Endothelial cell of hepatic sinusoid (primary cell): ENCODE results near the gene NT5C3A.

Experiments
- in situ Hi-C: cut with HindIII; loops from 2 replicates; pipeline ENCODE4 v1.10.0; 2017; ENCODE audit warnings: low sequenced_read_pairs

NT5C3A gene

GRCh38 chr7:33076737-33077136 lies 14.2 kb upstream of the NT5C3A start:
- in situ Hi-C loops: no loop called here

DNA sequence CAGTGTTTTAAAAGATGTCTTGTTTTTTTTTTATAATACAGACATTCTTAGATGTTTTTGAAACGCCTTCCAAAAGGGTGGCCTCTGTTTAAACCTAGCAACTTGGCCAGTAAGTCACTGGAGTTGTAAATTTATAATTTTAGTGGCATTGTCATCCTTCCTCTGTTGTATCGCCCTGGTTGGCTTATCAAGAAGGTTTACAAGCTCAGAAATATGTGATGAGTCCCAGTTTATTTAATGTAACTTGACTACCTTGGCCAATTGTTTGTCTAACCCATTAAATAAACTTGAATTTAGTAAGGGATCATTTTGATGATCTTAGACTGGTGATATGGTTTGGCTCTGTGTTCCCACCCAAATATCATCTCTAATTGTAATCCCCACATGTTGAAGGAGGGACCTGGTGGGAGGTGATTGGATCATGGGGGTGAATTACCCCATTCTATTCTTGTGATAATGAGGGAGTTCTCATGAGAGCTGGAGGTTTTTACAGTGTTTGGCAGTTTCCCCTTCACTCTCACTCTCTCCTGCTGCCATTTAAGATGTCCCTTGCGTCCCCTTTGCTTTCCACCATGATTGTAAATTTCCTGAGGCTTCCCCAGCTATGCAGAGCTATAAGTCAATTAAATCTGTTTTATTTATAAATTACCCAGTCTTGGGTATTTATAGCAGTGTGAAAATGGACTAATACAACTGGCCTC lies 13.4 kb upstream of the NT5C3A start:
- in situ Hi-C loops: no loop called here

DNA sequence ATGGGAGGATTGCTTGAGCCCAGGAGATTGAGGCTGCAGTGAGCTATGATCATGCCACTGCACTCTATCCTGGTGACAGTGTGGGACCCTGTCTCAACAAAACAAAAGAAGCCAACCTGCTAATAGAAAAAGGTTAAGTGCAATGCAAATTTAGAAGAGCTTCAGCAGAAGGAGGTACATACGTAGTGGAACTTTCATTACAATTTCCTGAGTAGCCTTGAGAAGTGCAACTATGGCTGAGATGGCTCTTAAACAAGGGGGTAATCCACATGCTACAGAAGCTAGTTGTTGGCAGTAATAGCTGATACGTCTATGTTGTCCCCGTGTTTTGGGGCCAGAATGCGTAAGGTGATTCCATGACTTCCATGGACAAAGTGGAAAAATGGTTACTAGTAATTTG lies 10.7 kb upstream of the NT5C3A start:
- in situ Hi-C loops: loop anchor here (25.0 kb wide), 1 partner anchor 136 kb away; no protein-coding TSS in a partner anchor

- in situ Hi-C loops: loop anchor here (25.0 kb wide), 1 partner anchor 135 kb away; no protein-coding TSS in a partner anchor
These were observed 9.9 kb upstream of the NT5C3A start for GRCh38 chr7:33072471-33072870.

DNA sequence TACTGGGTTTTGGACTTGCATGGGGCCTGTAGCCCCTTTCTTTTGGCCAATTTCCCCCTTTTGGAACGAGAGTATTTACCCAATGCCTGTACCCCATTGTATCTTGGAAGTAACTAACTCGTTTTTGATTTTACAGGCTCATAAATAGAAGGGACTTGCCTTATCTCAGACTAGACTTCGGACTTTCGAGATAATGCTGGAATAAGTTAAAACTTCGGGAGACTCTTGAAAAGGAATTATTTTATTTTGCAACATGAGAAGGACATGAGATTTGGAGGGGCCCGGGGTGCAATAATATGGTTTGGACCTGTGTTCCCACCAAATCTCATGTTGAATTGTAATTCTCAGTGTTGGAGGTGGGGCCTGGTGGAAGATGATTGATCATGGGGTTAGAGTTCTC lies 8.3 kb upstream of the NT5C3A start:
- in situ Hi-C loops: loop anchor here (25.0 kb wide), 1 partner anchor 134 kb away; no protein-coding TSS in a partner anchor

- in situ Hi-C loops: loop anchor here (25.0 kb wide), 1 partner anchor 133 kb away; no protein-coding TSS in a partner anchor
These were observed 7.7 kb upstream of the NT5C3A start for GRCh38 chr7:33070277-33070676.

DNA sequence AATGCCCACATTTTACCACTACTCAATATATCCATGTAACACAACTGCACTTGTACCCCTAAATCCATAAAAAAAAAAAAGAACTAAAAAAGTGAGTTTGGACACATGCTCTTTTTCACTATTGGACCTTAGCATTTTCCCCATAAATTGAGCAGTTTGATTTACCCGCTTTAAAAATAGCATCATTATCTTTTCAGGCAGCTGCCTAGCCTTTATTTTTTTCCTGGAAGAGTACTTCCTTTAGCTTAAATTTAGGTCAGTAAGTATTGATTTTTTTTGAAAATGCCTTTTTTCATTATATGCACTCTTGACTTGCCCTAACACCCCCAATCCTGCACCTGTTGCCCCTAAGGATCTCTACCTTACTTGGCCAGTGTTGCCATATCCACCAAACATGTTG lies 5.3 kb upstream of the NT5C3A start:
- in situ Hi-C loops: loop anchor here (25.0 kb wide), 1 partner anchor 131 kb away; no protein-coding TSS in a partner anchor

DNA sequence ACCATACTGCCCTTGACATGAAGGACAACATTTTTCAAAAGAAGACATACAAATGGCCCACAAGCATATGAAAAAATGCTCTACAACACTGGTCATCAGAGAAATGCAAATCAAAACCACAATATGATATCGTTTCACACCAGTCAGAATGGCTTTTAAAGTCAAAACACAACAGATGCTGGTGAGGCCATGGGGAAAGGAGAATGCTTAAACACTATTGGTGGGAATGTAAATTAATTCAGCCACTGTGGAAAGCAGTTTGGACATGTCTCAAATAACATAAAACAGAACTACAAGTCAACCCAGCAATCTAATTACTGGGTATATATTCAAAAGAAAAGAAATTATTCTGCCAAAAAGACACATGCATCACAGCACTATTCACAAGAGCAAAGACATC lies 4.2 kb upstream of the NT5C3A start:
- in situ Hi-C loops: loop anchor here (25.0 kb wide), 1 partner anchor 129 kb away; no protein-coding TSS in a partner anchor

- in situ Hi-C loops: loop anchor here (25.0 kb wide), 1 partner anchor 129 kb away; no protein-coding TSS in a partner anchor
These were observed 3.4 kb upstream of the NT5C3A start for GRCh38 chr7:33065981-33066380.

DNA sequence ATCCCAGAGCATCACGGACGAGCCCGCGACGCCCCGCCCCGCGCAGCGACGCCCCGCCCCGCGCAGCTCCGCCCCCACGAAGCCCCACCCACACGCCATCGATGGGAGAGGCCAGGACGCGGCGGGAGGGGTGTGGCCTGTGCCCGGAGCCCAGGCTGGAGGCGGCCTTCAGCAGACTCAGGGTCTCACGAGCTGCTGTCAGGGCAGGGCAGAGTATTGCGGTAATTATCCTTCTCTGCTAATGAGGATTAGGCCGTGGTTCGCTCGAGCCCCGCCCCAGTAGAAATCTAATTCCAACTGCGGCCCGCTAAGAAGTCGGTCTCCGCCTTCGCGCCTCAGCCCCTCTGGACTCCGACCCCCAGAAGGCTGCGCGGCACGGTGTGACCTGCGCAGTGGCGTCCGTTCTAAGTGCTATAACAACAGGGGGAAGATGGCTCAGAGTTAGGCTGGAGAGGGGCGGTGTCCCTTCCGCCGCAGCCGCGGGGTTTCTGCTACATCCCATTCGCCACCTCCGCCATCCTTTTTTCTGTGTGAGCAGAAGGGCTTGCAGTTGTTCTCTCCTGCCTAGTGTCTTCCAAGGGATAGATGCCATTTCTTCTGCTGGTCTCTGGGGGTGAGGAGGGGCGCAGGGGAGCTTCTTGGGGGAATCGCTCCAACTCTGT lies 337 bp upstream of the NT5C3A start:
- in situ Hi-C loops: loop anchor here (25.0 kb wide), 1 partner anchor 126 kb away; no protein-coding TSS in a partner anchor

GRCh38 chr7:33061282-33061937 lies 1.2 kb downstream of the NT5C3A start:
- in situ Hi-C loops: loop anchor here (25.0 kb wide), 1 partner anchor 124 kb away; no protein-coding TSS in a partner anchor

DNA sequence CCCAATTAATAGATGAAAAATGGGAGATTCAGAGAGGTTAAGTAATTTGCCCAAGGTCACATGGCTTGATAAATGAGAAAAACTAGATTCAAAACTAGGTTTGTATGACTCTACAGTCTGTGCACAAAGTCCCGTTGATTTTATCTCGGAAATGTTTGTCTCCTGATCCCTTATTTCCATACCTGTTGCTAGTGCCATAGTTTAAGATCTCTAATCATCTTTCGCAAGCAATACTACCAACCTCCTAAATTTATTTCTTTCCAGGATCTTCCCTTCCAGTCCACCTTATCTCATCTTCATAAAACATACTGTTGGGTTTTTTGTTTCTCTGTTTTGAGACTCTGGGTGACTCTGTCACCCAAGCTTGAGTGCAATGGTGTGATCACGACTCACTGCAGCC lies 2.9 kb downstream of the NT5C3A start:
- in situ Hi-C loops: loop anchor here (25.0 kb wide), 1 partner anchor 122 kb away; no protein-coding TSS in a partner anchor

DNA sequence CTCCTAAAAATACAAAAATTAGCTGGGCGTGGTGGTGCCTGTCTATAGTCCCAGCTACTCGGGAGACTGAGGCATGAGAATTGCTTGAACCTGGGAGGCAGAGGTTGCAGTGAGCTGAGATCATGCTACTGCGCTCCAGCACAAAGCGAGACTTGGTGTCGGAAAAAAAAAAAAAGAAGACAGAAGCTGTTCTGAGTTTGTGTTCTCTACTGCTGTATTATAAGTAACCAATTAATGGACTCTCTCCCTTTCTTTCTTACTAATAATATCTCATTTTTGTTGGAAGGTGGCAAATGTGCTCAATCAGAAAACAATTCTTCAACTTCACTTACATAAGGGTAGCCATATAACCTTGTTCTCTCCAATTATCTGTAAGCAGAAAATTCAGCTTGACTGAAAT lies 7.4 kb downstream of the NT5C3A start:
- in situ Hi-C loops: loop anchor here (25.0 kb wide), 1 partner anchor 118 kb away; no protein-coding TSS in a partner anchor

DNA sequence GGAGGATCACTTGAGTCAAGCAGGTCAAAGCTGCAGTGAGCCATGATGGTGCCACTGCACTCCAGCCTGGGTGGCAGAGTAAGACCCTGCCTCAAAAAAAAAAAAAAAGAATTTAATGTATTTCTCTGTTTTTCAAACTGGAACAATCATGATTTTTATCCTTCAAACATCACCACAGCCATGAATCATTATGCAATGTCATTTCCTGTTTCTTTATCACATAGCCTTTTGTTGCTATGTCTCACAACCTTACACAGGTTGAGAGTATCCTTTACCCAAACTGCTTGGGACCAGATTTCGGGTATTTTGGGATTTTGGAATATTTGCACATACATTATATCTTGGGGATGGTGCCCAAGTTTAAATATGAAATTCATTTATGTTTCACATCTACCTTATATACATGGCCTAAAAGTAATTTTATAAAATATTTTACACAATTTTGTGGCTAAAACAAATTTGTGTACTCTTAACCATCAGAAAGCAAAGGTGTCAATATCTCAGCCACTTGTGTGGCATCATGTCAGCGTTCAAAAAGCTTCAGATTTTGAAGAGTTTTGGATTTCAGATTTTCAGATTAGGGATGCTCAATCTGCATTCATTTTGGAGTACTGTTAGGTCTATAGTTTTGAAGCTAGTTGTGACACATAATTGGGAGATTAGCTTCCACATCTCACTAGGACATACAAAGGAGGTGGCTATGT lies 8.2 kb downstream of the NT5C3A start:
- in situ Hi-C loops: loop anchor here (25.0 kb wide), 1 partner anchor 117 kb away; no protein-coding TSS in a partner anchor

DNA sequence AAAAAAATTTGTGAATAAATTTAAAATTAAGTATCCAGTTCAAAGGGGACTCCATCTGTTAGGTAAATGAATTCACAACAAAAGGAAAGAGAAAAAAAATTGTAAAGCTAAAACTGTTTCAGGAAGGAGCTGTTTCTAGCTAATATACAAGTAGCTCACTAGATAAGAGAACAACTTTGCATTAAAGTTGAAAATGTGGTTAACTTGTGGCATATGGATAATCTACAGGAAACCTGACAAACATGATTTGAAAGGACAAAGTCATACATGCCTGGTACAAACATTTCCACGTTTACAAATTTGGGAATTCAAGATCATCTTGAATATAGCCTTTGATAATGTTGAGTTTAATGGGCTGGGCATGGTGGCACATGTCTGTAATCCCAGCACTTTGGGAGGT lies 8.9 kb downstream of the NT5C3A start:
- in situ Hi-C loops: loop anchor here (25.0 kb wide), 1 partner anchor 116 kb away; no protein-coding TSS in a partner anchor

DNA sequence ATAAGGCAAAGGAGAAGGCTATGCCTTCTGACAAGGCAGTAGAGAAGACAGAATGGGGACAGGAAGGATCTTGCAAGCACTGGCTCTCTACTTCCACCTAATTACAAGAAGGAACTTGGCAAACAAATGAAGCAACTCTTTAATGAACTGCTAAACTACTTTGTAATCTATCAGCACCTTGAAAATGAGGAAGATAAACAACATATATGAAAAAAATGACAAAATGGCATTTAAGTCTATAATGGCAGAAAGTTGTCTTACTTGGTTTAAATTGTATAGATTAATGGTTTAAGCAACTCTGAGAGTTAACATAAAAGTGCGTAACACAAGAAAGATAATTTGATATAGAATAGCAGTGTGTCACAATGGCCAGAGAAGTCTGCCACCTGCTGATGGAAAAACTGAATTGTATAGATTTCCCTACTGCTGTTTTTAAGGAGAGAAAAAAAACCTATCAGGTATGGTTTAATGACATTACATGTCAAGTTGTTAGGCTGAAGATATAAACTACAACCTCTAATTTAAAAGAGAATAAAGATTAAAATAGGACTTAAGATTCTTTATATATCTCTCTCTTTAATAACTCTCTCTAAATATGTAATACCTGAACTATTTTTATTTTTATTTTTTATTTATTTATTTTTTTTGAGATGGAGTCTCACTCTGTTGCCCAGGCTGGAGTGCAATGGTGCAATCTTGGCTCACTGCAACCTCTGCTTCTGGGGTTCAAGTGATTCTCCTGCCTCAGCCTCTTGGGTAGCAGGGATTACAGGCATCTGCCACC lies 11.8 kb downstream of the NT5C3A start:
- in situ Hi-C loops: loop anchor here (25.0 kb wide), 1 partner anchor 113 kb away; no protein-coding TSS in a partner anchor

- in situ Hi-C loops: no loop called here
These were observed 13.9 kb downstream of the NT5C3A start for GRCh38 chr7:33048704-33049103.

- in situ Hi-C loops: no loop called here
These were observed 14.3 kb downstream of the NT5C3A start for GRCh38 chr7:33048257-33048656.

DNA sequence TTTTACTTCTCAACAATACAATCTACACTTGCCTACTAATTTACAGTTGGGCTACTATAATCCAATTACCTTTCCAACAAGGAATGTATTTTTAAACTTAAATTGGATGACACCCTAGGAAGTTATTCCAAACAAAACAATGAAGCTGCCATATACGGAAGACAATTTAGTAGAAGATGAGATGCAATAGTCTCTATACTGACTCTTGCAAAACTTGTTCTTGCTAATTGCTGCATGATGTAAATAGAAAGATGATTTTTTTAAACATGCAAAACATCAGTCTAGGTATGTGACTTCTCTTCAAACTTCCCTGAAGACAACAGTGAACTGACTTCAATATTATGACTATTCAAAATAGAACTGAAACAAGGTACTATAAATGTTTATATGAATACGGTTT lies 17.6 kb downstream of the NT5C3A start:
- in situ Hi-C loops: no loop called here

DNA sequence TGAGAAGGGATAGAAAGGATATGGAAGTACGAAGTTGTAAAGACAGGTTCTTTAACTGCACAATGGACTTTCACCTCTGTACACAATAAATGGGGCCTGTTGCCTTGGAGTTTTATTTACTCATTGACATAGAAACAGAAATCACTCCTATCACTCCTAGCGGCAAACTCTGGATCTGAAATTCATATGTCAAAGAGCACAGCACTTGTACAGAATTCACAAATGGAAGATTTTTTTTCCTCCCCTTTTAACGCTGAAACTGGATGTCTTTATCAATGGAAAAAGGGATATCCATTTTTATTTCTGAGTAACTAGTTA lies 18.2 kb downstream of the NT5C3A start:
- in situ Hi-C loops: no loop called here
